Heart left ventricle (tissue), 13 donors: ENCODE data around the gene SLC4A1AP.

Experiments
- POLR2A ChIP-seq, 2 donors: fragments of 450-650 bp; IDR thresholded peaks; one replicate each; pipeline ENCODE4 v1.6.1; 2017; ENCODE audit warnings: antibody characterized with exemption in 2 of 2, mild to moderate bottlenecking in 2 of 2, moderate library complexity in 2 of 2
- TF ChIP-seq, protein P1 (sequence below), 12 donors: fragments of 200-600 bp; sonication (generic) in 4 of 12; IDR thresholded peaks; one replicate each; pipeline versions ENCODE4 v1.5.0 to v1.8.0; 2018 to 2022; ENCODE audit warnings: antibody characterized with exemption in 12 of 12, mild to moderate bottlenecking in 5 of 12
- donor health status: ischemic (EF 13 %, LVEDD 7.1; RV severe dilation, severe dysfunction).
- donor health status: DM: no; HTN: yes; CAD: no.
- donor health status: DM: no; HTN: no; CAD: no.
- donor health status: ischemic (EF 25% LVEDD 6.9; RV normal size, moderate dysfunction).
- donor health status: ischemic (EF 25% LVEDD 5.7; RV mildly dilated, moderate dysfunction).
- donor health status: ischemic (EF 35%, LVEDD 5.7; RV mildly dilated, moderate dysfunction).
- donor health status: nonischemic (EF 11% LVEDD 7.7; RV severe dilation, severe dysfunction).
- donor health status: DM: yes; HTN: yes; CAD: no.
- donor health status: PGD.
- donor health status: ischemic (EF 29% LVEDD 5.4; RV normal size, mild dysfunction).
- donor health status: nonischemic (EF 23%, LVEDD 6.1; RV moderate dilation, normal function).

DNA sequence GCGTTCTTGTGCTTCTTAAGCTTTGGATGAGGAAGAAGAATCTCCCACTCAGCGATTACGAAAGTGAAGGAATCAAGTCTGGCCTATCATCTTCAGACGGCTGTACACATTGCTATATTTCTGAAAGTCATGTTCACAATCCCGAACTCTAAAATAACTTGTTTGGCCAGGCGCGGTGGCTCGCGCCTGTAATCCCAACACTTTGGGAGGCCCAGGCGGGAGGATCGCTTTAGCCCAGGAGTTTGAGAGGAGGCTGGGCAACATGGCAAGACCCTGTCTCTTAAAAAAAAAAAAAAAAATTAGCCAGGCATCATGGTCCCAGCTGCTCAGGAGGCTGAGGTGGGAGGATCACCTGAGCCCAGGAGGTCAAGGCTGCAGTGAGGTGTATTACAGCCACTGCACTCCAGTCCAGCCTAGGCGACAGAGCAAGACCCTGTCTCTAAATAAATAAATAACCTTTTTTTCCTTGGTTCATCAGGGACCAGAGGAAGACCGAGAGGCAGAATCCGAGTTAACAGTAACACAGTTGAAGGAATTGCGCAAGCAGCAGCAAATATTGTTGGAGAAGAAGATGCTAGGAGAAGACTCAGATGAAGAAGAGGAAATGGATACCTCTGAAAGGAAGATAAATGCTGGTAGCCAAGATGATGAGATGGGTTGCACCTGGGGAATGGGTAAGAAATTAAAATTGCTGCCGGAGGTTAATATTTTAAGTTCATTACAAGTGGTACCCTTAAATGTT, 1.1 kb downstream of the SLC4A1AP start:
- TF ChIP-seq, protein P1, sequence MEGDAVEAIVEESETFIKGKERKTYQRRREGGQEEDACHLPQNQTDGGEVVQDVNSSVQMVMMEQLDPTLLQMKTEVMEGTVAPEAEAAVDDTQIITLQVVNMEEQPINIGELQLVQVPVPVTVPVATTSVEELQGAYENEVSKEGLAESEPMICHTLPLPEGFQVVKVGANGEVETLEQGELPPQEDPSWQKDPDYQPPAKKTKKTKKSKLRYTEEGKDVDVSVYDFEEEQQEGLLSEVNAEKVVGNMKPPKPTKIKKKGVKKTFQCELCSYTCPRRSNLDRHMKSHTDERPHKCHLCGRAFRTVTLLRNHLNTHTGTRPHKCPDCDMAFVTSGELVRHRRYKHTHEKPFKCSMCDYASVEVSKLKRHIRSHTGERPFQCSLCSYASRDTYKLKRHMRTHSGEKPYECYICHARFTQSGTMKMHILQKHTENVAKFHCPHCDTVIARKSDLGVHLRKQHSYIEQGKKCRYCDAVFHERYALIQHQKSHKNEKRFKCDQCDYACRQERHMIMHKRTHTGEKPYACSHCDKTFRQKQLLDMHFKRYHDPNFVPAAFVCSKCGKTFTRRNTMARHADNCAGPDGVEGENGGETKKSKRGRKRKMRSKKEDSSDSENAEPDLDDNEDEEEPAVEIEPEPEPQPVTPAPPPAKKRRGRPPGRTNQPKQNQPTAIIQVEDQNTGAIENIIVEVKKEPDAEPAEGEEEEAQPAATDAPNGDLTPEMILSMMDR (IDR thresholded peaks at IDR 0.05): no peak
- no peak for TF ChIP-seq POLR2A (IDR thresholded peaks at IDR 0.05)
